GM18499 (cell line): ENCODE results near the gene IDNK.

Experiments used
- ATAC-seq: cut with Tn5 transposase; IDR thresholded peaks from one replicate; pipeline ENCODE4 v1.9.1; 2021; ENCODE audit warnings: moderate number of reproducible peaks; ENCODE audit not compliant: insufficient read depth, unreplicated experiment

The IDNK gene

DNA sequence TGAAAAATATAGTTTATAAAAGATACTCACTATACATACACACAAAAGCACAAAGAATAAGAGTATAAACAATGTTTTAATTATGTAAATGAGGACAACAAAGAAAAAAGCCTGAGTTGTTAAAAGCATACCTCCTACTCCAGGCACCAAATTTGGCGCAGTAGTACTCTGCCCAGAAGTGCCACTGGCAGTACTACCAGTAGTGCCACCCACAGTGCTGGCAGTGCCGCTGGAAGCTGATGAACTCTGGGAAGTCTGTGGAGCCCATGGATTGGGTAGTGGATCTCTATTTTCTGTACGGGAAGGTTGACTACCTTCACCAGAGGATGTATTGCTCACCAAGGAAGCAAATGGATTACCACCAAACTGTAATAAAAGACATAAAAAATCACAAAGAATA, 54.7 kb downstream of the IDNK start:
- ATAC-seq: no peak

DNA sequence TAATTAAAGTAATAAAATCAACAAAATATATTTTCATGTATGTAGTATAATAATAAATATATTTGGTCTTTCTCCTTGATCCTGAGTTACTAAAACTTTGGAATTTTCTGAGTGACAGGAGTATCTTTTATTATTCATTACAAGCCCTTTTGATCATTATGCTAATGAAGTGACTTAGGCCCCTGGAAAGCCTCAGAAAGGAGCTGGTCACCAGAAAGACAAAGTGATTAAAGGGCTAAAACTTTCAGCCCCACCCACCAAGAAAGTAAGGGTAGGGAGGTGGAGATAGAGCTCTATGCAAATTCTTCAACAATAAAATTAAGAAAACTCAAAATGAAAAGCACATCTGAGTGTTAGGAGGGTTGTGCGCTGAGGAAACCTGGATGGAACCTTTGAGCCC, 57.3 kb downstream of the IDNK start:
- no peak for ATAC-seq

DNA sequence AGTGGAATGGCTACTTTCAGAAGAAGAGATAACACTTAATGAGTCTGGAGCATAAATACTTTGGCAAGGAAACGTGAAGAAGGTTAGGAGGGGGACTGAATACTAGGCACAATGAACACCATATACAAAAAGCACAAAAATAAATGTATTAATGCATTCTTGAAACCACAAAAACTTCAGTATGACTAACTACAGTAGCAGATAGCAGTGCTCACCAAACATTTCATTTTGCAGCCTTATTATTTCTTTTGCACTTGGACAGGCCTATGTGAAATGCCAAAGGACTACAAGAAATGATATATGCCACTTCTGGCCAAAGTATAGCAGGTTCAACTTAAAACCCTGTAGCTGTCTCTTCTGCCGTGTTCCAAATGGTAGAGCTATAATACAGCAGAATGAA, 58.5 kb downstream of the IDNK start:
- ATAC-seq: no peak

GRCh38 chr9:83688921-83689320, 66.0 kb downstream of the IDNK start:
- no peak for ATAC-seq

- ATAC-seq: no peak
These were observed 68.5 kb downstream of the IDNK start for GRCh38 chr9:83691492-83691891.
